Spinal cord (tissue), 4 donors: Measurements from ENCODE around the gene USP38. TPM values are rescaled to one million over a fixed set of nuclear protein-coding genes. Genes with fewer than 3 reads are reported as not detected.

Experiments used
- polyA plus RNA-seq, 2 donors: library from polyadenylated mRNA; unstranded; fragments of 120-200 nt; gene quantifications; one replicate each; pipeline ENCODE4 v1.2.1, GENCODE V29; 2013; ENCODE audit not compliant: insufficient read length in 2 of 2
- total RNA-seq, 2 donors: library from RNA; depleted of rRNA in 1 of 2; stranded (reverse); fragments of 120-200 nt in 1 of 2; fragments of >200 nt in 1 of 2; gene quantifications; one replicate each; pipeline versions ENCODE4 v1.2.3 to v1.2.4, GENCODE V29; 2013 to 2014

Gene USP38
- total and polyA plus RNA-seq, 4 donors: 15.1 to 27.9 (median 21.4) TPM

Other genes starting within 250 kb of the USP38 start
- gene GAB1, start 152.0 kb downstream of the USP38 start, total RNA-seq: 10 to 100 TPM; 73.2 to 81.6 TPM
- 10 to 100 TPM; 38.6 to 53.0 TPM for gene GAB1, start 152.0 kb downstream of the USP38 start, polyA plus RNA-seq